PC-9 (cell line): Measurements from ENCODE around the gene CYS1. TPM values are rescaled to one million over a fixed set of nuclear protein-coding genes. Genes with fewer than 3 reads are reported as not detected.

Experiments used
- BruUV-seq: library from RNA; stranded (reverse); fragments of 400-500 nt; replicated peaks from 2 replicates; lab custom pipeline; 2021; lab: Mats Ljungman, UMichigan
- CTCF ChIA-PET: fragments of 300-600 bp; sonication (Branson Sonifier 250); formaldehyde crosslinking; loops from one replicate; lab custom pipeline; 2022; ENCODE audit warnings: antibody characterized with exemption; lab: Charles Lee
- POLR2A ChIA-PET: fragments of 300-600 bp; sonication (Branson Sonifier 250); formaldehyde crosslinking; loops from one replicate; lab custom pipeline; 2022; ENCODE audit warnings: antibody characterized with exemption; ENCODE audit not compliant: unreplicated experiment; lab: Charles Lee
- DNase-seq, 2 experiments: peaks; one replicate each; pipeline versions ENCODE4 v3.0.0 to v3.0.0-alpha.2; 2015 to 2022; ENCODE audit warnings: mixed read lengths in 1 of 2
- H2AFZ ChIP-seq: fragments of 200-600 bp; sonication (generic); 2 replicates; pipeline ENCODE4 v1.8.1; 2017; ENCODE audit warnings: antibody characterized with exemption
- H3F3A ChIP-seq: fragments of 200-600 bp; sonication (generic); 2 replicates; pipeline ENCODE4 v1.8.1; 2017; ENCODE audit warnings: antibody characterized with exemption, mild to moderate bottlenecking, low read depth; ENCODE audit not compliant: insufficient read depth
- H3K27ac ChIP-seq: fragments of 200-600 bp; sonication (generic); 2 replicates; pipeline ENCODE4 v1.6.1; 2016; ENCODE audit warnings: mixed run types
- H3K27me3 ChIP-seq: fragments of 200-600 bp; sonication (generic); 2 replicates; pipeline ENCODE4 v1.6.1; 2016; ENCODE audit warnings: low read depth, mixed run types; ENCODE audit not compliant: insufficient read depth
- H3K36me3 ChIP-seq: fragments of 200-600 bp; sonication (generic); 2 replicates; pipeline ENCODE4 v1.6.1; 2016; ENCODE audit warnings: low read depth, mixed run types
- H3K4me1 ChIP-seq: fragments of 200-600 bp; sonication (generic); replicated peaks from 2 replicates; pipeline ENCODE4 v1.6.1; 2016; ENCODE audit warnings: mixed run types; ENCODE audit not compliant: insufficient read depth
- H3K4me2 ChIP-seq: fragments of 200-600 bp; sonication (generic); 2 replicates; pipeline ENCODE4 v1.6.1; 2017; ENCODE audit warnings: mixed run types
- H3K4me3 ChIP-seq: fragments of 200-600 bp; sonication (generic); 2 replicates; pipeline ENCODE4 v1.6.1; 2016; ENCODE audit warnings: mixed run types
- H3K79me2 ChIP-seq: fragments of 200-600 bp; sonication (generic); 2 replicates; pipeline ENCODE4 v1.6.1; 2017; ENCODE audit warnings: low read depth, mixed run types
- H3K9me2 ChIP-seq: fragments of 200-600 bp; sonication (generic); 2 replicates; pipeline ENCODE4 v1.8.1; 2017; ENCODE audit warnings: mild to moderate bottlenecking; ENCODE audit not compliant: insufficient read depth
- H3K9me3 ChIP-seq: fragments of 200-600 bp; sonication (generic); 2 replicates; pipeline ENCODE4 v1.8.1; 2016; ENCODE audit warnings: low read depth; ENCODE audit not compliant: insufficient read depth
- H4K20me1 ChIP-seq: fragments of 200-600 bp; sonication (generic); 2 replicates; pipeline ENCODE4 v1.8.1; 2017; ENCODE audit not compliant: insufficient read depth
- EZH2 ChIP-seq: fragments of 200-600 bp; sonication (generic); IDR thresholded peaks from 2 replicates; pipeline ENCODE4 v1.8.0; 2017; ENCODE audit warnings: antibody characterized with exemption, low read depth
- intact Hi-C: fragments of 100-400 bp; cut with micrococcal nuclease; formaldehyde crosslinking; loops from one replicate; pipeline ENCODE4 v1.10.0; 2022; ENCODE audit not compliant: unreplicated experiment
- total RNA-seq: library from RNA; stranded (reverse); gene quantifications from 2 replicates; pipeline ENCODE4 v1.2.3, GENCODE V29; 2021
- TF ChIP-seq, protein P1 (sequence below): fragments of 200-600 bp; sonication (generic); conservative IDR thresholded peaks from 2 replicates; pipeline ENCODE4 v1.6.1; 2017; ENCODE audit warnings: mixed run types, antibody characterized with exemption, mild to moderate bottlenecking, moderate library complexity

Gene CYS1
- total RNA-seq, 1 experiment from 2014 or later, result 0.61 TPM

DNA sequence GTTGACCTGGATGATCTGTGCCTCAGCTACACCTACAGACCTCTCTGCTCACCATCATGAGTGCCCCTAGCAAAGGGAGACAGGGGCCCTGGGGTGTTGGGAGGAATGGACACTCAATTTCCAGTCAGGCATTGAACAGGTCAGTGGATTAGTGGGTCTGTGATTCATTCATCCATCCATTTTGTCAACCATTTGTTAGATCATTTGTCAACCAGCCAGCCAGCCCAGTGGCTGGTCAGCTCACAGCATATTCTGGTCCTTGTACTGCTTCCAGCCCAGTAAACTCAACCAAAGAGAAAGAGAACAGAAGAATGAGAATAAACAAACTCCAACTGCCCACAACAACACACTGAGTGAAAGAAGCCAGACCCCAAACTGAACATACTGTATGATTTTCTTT, 41.5 kb downstream of the CYS1 start:
- Histone ChIP-seq H3K27me3 (no peaks in the 10 kb centered on the region), H3K79me2 (no peaks in the 10 kb centered on the region), H3K4me1 (no peaks in the 10 kb centered on the region), H4K20me1 (no peaks in the 10 kb centered on the region), H3K27ac (no peak overlapping the region), H2AFZ (no peak overlapping the region), H3K36me3 (no peaks in the 10 kb centered on the region), H3K4me2 (no peak overlapping the region), H3F3A (peaks cover 4% of the 10 kb centered on the region; the same call in 1 of the 2 replicates), H3K9me3 (no peaks in the 10 kb centered on the region), H3K9me2 (no peaks in the 10 kb centered on the region), H3K4me3 (no peak overlapping the region)
- intact Hi-C loops, result no loop called here
- CTCF ChIA-PET, result no interaction called here
- TF ChIP-seq, protein P1, sequence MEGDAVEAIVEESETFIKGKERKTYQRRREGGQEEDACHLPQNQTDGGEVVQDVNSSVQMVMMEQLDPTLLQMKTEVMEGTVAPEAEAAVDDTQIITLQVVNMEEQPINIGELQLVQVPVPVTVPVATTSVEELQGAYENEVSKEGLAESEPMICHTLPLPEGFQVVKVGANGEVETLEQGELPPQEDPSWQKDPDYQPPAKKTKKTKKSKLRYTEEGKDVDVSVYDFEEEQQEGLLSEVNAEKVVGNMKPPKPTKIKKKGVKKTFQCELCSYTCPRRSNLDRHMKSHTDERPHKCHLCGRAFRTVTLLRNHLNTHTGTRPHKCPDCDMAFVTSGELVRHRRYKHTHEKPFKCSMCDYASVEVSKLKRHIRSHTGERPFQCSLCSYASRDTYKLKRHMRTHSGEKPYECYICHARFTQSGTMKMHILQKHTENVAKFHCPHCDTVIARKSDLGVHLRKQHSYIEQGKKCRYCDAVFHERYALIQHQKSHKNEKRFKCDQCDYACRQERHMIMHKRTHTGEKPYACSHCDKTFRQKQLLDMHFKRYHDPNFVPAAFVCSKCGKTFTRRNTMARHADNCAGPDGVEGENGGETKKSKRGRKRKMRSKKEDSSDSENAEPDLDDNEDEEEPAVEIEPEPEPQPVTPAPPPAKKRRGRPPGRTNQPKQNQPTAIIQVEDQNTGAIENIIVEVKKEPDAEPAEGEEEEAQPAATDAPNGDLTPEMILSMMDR, result no peak
- no peak for TF ChIP-seq EZH2
- BruUV-seq, result no TSS peak
- POLR2A ChIA-PET, result no interaction called here
- no peak for DNase-seq

DNA sequence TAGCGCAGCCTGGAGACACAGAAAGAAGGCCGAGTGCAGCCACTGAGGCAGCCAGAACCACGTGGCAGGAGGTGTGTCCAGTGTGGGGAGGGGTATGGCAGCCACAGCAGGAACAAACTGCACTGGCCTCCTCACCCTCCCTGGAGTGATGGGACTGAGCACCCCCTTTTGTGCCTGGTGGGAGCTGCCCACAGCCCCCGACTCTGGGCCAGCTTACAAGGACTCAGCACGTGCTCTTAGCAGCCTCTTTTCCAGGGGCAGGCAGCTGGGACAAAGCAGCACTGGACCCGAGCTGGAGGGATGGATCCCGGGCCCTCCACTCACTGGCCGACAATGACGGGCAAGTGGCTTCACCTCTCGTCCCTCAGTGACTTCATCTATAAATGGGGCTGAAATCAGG, 42.1 kb downstream of the CYS1 start:
- no peak for DNase-seq
- no peak overlapping the region for H3K4me2 ChIP-seq
- CTCF ChIA-PET, result no interaction called here

DNA sequence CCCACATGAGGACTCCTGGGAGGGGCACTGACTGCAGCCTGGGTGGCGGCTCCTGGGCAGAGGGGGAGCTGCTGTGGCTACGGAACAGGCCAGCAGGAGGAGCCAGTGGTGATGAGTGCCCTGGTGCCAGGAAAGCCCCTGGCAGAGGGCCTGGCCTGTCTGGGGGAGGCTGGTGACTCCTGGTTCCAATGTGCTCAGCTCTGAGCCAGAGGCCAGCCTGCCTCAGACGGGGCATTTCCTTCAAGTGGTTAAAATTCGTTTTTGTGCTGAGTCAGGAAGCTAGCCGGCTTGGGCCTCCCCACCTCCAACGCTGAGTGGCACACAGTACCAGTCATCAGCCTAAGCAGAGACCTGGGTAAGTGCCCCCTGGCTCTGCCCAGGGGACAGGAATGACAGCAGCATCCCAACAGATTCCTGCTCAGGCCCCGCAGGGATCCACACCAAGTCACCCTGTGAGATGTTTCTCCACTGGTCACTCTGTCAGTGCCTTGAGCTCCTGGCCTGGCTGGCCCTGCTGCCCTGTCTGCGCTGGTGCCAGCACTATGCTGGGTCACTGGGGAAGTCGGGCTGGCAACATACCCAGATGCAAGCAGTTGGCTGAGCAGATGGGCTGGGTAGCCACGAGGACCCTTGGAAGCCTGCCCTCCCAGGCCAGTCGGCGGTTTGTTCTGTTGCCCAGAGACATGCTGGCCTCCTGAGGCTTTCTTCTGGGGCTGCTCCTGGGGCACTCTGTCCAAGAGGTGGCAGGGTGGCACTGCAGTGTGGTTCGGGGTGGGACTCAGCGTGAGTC, 43.9 kb downstream of the CYS1 start:
- POLR2A ChIA-PET, result interaction anchor here (0.6 kb wide), 1 partner anchor 103 kb away, joined by 6 read pairs; no protein-coding TSS in a partner anchor

More for the DNA sequence above, 42.1 kb downstream of the CYS1 start:
- Histone ChIP-seq H3K36me3 (no peaks in the 10 kb centered on the region), H3K27me3 (no peaks in the 10 kb centered on the region), H3K27ac (no peak overlapping the region), H4K20me1 (no peaks in the 10 kb centered on the region), H3K9me2 (no peaks in the 10 kb centered on the region), H3K4me1 (no peaks in the 10 kb centered on the region), H2AFZ (no peak overlapping the region), H3K4me3 (no peak overlapping the region), H3F3A (peaks cover 4% of the 10 kb centered on the region; the same call in 1 of the 2 replicates), H3K79me2 (no peaks in the 10 kb centered on the region), H3K9me3 (no peaks in the 10 kb centered on the region)
- POLR2A ChIA-PET, result no interaction called here
- BruUV-seq, result no TSS peak
- intact Hi-C loops, result no loop called here
- TF ChIP-seq, protein P1, result no peak
- TF ChIP-seq EZH2, result no peak

More for the DNA sequence above, 43.9 kb downstream of the CYS1 start:
- no TSS peak for BruUV-seq
- H2AFZ ChIP-seq, result no peak overlapping the region
- H3K36me3 ChIP-seq, result no peaks in the 10 kb centered on the region
- DNase-seq, result peak in 1 of 2 experiments; percentile 40
- intact Hi-C loops, result no loop called here
- no peaks in the 10 kb centered on the region for H3K9me3 ChIP-seq
- CTCF ChIA-PET, result interaction anchor here (1.0 to 1.1 kb wide), 2 partner anchors 29 to 36 kb away, joined by 3 read pairs; no protein-coding TSS in a partner anchor
- no peak overlapping the region for H3K27ac ChIP-seq
- H3K4me1 ChIP-seq, result no peaks in the 10 kb centered on the region
- no peaks in the 10 kb centered on the region for H3K79me2 ChIP-seq
- 0 out of 2 replicates have a peak, but pooled peaks cover 4% of the 10 kb centered on the region for H3F3A ChIP-seq
- no peaks in the 10 kb centered on the region for H3K9me2 ChIP-seq
- TF ChIP-seq EZH2, result no peak
- TF ChIP-seq, protein P1, result peak; percentile 58
- H4K20me1 ChIP-seq, result no peaks in the 10 kb centered on the region
- no peaks in the 10 kb centered on the region for H3K27me3 ChIP-seq
- H3K4me3 ChIP-seq, result no peak overlapping the region
- no peak overlapping the region for H3K4me2 ChIP-seq
